Hypothalamus (tissue), 51 donors: ENCODE data around the gene USP49.
"Not testable (repeated sequence)": the region's sequence is repeated elsewhere in the genome, so short reads cannot be mapped to it uniquely, and the experiment has no call there.

Source experiments
- DNase-seq, 51 donors: peaks; one replicate each; lab custom pipeline; 2025; lab: John Stamatoyannopoulos, UW

USP49 gene

DNA sequence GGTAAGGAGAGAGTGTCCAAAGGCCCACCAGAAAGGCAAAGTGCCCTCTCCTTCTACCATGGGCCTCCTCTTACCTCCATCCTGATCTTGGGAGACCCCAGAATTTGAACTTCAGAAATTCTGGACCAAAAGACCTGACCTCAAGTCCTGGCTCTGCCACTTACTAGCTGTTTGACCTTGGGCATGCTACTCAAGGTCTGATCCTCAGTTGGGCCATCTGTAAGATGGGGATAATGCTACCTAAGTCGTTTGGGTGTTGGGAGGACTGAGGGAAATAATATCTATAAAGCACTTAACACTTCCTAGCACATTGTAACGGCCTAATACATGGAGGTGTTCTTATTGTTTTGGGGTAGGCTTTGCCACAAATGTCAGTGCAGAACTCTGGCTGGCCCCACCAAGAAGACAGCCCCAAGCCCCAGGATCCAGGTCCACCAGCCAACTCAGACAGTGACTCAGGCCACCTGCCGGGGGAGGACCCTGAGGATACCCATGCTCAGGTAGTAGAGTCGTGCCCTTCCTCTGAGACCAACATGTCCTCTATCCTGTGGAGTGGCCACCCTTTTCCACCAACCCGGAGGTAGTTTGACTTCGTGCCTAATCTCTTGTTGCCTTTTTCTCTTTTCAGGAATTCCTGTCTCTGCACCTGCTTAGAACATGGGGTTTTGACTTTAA lies 111.9 kb downstream of the USP49 start:
- no peak for DNase-seq

DNA sequence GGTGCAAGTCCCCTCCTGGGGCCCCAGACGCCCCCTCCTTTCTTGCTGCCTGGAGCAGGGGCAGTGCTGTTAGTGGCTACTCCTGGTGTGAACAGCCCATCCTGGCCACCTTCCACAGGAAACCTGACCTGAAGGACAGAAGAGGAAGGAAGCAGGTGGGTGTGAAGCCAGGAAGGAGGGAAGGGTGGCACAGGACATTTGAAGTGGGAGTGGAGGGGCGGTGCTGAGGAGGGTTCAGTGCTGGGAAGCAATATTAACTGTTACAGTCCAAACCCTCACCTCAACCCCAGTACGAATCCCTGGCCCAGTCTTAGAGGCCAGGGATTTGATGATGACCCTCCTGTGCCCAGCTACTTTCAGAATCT lies 113.8 kb downstream of the USP49 start:
- no peak for DNase-seq

DNA sequence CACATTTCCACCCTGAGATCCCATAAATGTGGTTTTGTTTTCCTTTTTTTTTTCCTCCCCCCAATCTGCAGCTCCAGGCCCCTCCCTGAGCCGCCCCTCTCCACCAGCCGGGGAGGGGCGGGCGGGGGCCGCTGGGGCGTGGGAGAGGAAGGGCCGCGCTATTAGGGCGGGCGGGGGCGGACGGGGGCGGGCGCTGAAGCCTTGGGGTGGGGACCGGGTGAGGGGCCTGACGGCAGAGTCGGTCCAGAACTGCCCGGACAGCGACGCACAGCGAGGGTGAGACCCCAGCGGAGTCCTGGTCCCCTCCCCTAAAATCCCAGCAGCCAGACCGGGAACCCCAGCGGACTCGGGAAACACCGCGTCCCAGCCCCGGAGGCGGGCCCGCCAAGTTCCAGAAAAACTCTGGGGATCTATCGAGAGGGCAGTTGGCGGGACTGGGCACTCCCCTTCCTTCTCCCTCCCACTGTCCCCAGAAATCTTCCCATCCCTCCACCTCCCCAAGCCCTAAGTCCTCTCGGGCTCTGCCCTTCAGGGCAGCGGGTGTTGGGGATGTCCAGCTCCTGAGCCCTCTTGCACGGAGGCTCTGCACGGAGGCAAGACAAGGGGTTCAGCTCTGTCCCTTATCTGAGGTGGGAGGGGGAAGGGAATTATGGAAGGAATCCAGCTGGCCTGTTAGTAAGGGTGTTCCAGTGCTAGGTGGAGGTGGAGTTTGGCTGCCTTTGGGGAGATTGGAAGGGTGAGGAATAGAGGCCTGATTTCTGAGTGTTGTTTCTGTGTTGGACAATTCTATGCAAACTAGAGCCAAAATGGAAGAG lies 114.4 kb downstream of the USP49 start, which contains the start of gene PRICKLE4:
PRICKLE4 (plus strand) TSS at position 232 of the 815 bp plus-strand sequence. CDS start 2,692 bp downstream, outside the sequence.
- peak in 13 of 51 donors; percentile 5 to 50 (median 30) for DNase-seq

DNA sequence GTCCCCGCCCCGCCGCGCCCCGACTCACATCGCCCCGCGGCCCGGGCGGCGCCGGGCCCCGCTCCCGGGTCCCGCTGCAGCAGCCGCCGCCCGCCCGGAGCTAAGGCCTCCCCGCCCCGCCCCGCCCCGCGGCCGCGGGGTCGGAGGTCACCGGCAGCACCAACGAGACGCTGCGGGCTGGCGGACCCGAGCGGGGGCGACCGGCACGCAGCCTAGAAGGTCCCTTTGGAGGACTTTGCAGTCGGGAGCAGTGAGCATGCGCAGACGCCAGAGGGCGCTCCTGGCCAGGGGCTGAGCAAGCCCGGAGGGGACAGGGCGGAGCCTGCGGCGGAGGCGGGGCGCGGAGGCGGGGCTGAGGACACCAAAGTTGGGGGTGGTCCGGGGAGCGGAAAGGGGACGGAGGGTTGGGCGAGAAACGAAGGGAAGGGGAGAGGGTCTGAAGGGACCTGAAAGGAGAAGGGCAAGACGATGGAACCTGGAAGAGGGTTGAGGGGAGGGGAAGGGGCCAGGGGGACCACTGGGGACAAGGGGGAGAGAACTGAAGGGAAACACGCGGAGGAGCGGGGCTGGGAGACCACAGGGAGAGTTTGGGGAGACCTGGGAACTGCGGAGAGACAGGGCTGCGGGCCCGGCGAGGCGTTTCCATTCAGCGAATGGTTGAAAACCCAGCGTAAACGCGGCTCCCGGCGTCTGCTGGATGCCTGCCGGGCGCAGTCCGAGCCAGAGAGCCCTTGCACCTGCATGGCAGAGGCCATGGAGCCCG lies 115.2 kb downstream of the USP49 start, which contains the start of gene FRS3:
FRS3 (minus strand) TSS at position 113 of the 763 bp plus-strand sequence. CDS start 2,913 bp downstream, outside the sequence.
- peak; percentile 79 to 100 (median 97) for DNase-seq

DNA sequence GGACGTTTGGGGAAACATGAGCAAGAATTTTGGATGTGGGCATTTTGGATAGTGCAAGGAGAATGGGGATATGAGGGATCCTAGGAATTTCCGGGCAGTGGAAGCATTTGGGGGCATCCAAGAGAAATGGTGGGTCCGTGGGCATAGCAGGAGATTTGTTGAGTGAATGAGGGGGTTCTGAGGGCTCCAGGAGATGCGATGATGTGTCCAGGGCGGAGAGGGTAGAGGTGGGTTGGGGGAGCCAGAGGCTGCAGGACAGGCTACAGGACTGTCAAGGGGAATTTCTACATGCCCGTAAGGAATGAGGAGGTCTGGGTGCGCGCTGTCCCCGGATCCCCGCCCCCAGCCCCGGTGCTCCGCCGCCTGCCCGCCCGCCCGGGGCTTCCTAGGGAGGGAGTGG lies 115.8 kb downstream of the USP49 start:
- peak in 1 of 51 donors; percentile 24 for DNase-seq

DNA sequence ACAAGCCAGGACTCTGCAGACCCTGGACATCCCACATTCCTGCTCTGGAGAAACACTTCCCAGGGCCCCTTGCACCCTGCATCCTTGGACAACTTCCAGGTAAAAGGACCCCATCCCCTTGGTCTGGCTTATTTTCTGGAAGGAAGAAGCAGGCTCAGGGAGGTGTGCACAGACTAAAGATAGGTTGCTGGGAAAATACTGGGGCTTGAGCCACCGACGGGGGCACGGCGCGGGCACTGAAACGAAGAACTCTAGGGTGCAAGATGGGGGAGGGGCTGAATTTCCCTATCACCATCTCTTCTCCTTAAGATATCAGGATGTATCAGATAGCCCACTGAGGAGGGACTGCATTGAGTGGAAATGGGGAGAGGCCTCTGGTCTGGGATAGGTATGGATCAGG lies 116.3 kb downstream of the USP49 start:
- DNase-seq, result no peak

DNA sequence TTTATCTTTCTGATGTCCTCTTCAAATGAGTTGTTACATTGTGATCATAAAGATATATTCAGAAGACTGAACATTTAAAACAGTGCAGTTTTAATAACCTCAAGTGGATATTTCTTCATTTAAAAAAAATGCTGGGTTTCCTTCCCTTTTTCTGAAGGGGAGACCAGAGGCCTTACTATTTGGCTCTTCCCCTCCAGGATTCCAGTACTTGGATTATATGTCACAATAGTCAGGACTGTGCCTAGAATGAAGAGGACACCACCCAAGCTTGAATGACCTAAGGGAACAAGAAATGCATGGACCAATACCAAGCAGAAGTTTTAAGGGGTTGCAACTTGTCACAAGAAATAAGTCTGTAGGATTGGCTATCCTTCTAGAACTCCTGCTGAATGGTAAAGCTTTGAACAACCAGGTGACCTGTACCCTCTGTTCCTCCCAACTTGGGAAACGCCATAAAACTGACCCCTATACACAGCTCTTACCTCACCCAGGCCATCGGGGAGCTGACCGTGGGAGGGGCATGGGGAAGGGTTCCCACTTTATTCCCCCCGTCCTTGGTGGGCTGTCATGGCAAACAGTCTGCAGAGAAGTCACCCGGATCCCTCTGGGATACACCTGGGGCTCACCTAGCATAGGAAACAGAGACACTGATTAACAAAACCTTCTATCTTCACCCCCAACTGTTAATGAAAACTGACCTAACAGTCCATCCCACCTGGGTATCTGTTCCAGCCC lies 117.5 kb downstream of the USP49 start:
- no peak for DNase-seq

DNA sequence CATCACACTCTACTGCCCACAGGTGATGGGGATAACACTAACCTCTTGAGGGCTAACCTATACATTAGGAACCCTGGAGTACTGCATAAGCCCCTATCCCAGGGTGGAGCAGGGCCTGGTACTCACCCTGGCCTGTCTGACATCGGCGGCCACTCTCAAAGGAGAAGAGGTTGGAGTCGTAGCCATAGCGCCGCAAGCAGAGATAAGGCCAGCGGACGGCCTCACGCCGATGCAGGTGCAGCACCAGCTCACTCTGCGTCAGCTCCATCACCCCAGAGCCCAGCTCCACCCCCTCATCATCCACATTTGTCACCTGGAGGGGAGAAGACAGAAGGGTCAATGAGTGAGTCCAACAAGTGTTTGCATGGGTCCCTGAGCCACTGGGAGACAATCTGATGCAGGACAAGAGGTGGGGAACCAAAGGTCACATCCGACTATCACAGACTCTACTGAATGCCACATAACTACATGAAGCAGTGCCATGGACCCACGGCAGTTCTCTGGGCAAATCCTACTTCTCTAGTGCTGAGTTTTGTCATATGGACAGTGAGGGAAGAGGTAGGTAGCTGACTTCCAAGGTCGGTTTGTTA lies 119.8 kb downstream of the USP49 start:
- no peak for DNase-seq

DNA sequence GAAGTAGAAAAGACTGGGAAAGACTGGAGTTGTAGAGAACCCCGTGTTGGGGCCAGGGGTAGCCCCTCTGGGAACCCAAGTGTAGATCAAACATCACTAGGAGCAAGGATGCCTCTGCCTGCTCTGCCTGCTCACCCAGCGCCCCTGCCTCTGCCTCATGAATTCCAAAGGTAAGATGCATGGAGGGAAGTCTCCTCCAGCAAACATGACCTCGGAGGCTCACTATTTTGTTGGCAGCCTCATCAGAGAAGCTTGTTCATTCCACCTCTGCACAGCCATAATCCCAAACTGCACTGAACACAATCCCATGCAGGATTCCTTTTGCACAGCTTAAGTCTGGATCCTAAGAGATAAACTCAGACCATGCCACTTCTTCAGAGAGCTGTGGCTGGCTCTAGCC lies 120.3 kb downstream of the USP49 start:
- no peak for DNase-seq

DNA sequence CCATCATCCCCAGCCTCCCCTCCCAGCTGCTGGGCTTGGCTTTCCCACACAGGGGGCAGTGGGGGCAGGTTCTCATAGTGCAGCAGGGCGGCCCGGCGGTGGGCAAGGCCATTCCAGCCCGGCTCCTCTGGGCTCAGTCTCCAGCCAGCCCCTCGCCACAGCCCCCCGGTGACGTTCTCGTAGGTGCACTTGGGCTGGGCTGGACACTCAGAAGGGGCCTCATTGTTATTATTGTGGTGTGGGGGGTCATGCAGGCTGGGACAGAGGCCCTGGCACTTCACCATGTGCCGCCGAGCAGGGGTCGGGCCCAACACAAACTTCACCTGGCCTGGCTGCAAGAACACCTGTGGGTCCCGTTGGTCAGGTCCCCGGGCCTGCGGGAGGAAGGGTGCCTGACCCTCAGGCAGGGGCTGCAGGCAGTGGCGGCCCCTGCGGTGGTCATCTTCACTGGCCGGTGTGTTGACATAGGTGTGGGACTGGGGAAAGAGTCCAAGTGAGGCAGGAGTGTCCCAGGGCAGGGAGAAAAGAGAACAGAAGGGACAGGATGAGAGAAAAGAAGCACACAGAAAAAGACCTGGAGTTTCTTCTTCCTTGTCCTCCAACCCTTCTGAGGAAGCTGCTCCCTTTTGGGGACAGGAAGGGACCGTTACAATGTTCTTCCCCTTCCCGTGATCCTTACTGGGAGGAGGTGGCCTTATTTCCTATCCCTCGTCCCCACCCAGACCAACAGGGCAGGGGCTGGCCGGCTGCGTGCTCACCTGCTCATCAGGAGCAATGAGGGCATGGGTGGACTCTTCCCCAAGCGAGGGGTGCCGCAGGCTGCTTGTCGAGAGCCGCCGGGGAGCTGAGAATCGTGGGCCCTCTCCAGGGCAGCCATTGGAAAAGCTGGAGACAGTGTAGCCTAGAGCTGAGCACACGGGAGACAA lies 123.9 kb downstream of the USP49 start:
- DNase-seq, result no peak

DNA sequence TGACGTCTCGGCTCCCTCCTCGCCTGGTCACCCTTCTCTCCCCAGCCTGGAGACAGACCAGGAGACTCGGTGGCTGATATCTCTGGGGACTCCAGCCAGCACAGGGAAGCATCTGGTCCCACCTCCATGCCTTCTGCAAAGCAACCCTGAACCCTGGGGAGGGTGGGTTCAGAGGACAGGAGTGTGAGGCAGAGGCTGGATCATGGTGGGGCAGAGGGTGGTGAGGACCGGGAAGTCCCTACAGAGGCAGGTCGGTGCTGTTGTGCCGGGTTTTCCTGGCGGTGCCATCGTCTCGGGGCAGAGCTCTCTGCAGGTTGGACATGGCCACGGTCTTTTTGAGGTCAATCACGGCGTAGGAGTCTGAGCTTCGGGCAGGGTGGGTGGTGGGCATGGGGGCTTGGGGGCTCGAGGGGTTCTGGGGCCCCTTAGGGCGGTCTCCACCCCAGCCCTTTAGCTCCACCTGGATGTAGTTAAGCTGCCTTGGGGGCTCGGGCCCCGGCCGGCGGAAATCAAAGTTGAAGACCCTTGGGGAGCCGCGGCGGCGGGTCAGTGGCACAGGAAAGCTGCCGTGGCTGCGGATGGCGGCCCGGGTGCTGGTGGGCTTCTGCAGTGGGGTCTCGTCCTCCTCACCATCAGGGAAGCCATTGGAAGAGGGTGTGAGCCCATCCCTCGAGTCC lies 124.7 kb downstream of the USP49 start:
- DNase-seq, result no peak

DNA sequence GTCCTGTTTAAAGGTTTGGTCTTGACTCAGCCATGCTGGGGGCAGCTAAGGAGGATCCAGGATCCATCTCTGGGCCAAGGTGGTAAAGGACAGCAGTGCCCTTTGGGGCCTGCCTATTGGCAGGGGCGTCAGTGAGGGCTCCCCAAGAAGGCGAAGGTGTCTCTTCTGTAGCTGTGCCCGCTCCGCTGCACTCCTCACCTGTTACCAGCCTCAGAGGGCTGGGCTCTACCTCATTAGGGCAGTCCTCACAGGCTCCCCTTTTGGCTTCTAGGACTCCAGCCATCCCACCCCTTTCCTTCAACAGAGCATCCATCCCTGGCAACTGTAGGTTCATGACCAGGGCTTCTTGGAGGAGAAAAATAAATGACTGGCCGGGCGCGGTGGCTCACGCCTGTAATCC lies 125.8 kb downstream of the USP49 start:
- DNase-seq, result no peak

DNA sequence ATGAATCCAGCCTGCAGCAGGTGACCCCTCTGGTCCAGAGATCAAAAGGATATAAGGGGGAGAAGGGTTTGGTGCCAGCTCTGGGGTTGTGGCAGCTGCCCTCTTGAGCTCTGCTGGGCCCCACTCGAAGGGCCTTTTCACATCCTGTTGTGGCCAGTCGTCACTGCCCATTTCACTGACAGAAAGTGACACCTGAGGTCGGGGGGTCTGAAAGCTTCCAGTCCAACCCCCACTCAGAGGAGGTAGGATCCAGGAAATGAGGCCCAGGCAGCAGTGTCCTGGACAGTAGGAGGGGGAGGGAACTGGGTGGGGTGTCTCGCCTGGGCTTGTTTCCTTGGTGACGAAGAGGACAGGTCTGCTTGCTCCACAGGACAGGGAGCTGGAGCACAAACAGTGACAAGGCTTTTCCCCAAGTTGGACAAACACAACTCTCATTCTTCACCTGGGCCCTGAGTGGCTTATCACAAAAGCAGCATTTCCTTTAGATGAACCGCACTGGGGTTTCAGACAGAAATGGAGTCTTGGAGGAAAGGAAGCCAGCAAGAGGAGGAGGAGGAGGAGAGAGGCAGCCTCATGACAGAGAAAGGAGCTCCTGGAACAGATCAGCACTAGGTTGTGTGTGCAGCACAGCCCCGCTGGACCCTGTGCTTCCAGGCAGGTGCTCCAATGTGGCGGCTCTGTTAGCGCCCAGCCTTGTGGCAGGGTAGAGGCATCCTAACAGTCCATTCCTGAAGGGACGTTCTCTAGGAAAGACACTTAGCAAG lies 126.4 kb downstream of the USP49 start:
- no peak for DNase-seq

DNA sequence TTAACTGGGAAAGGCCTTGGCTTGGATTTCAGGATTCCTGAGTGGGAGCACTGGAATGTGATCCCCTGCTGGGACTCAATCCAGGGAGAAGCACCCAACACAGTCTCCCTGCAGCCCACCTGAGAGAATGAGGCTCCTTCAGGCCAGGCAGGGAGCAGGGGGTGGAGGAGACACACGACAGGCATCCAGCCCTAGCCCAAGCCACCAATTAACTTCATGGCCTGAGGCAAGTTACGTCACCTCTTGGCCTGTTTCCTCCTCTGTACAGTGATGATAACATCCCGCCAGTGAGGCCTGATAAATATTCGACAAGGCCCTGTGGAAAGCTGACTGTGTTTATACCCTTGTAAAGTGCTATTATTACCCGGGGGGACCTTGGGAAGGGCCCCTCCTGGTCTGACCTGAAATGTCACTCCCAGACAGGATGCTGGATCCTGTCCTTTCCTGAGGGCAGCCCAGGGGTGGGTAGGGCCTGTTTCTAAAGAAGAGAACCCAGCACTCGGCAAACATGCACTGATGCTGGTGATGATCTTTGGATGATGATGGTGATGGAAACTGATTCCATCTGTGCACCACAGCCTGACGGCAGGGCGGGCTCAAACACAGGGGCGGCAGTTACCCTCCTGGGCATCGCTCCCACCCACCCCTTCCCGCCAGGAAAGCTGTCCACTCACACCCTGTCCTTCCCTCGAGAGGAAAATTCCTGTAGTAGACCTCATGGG lies 127.9 kb downstream of the USP49 start:
- DNase-seq, result no peak

DNA sequence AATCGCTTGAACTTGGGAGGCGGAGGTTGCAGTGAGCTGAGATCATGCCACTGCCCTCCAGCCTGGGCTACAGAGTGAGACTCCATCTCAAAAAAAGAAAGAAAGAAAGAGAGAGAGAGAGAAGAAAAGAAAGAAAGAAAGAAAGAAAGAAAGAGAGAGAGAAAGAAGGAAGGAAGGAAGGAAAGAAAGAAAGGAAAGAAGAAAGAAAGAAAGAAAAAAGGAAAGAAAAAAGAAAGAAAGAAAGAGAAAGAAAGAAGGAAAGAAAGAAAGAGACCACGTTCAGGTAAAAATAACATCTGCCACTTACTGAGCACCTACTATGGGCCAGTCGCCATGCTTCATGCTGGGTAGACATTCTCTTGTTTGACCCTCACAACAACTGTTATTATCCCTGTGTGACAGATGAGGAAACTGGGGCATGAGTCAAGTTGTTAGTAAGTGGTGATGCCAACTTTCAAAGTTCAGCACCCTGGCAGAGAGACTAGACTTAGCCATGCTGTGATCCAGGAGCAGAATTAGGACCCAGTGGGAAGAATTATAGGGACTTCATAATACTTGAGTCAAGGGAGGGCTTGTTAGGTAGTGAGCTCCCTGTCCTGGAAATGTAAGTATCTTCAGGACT lies 129.0 kb downstream of the USP49 start:
- DNase-seq, result not testable (repeated sequence)

DNA sequence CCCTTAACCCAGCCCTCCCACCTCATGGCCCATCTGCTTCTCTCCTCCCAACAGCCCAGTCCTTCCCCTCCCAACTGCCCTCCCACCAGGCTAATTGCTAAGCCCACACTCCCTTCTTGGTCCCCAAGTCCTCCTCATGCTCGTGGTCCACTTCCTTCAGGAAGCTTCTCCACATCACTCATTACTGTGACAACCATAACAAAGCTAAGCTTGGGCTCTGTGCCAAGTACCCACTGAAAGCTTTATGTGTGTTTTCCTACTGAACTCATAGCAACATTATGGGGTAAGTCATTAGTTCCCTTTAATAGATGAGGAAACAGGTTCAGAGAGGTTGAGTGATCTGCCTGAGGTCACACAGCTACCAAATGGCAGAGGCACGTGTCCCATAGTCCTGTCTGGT lies 131.7 kb downstream of the USP49 start:
- no peak for DNase-seq
